Measurements from ENCODE around the gene IMMT.
"Not testable (repeated sequence)": the region's sequence is repeated elsewhere in the genome, so short reads cannot be mapped to it uniquely, and the experiment has no call there.

The IMMT gene

GRCh38 chr2:86226070-86226469, 30.8 kb upstream of the IMMT start:
- DNase-seq (ENCODE audit: low read depth) = no peak

GRCh38 chr2:86225581-86225980, 30.3 kb upstream of the IMMT start:
- DNase-seq (ENCODE audit: low read depth) = peak; percentile 47

GRCh38 chr2:86224645-86225355, 29.5 kb upstream of the IMMT start:
- no peak for DNase-seq (ENCODE audit: low read depth)

GRCh38 chr2:86223927-86224560, 28.8 kb upstream of the IMMT start:
- DNase-seq (ENCODE audit: low read depth) = no peak

GRCh38 chr2:86223140-86223926, 28.1 kb upstream of the IMMT start:
- no peak for DNase-seq (ENCODE audit: low read depth)

- DNase-seq (ENCODE audit: low read depth) = peak; percentile 26
These were observed 25.9 kb upstream of the IMMT start for GRCh38 chr2:86221066-86221684.

GRCh38 chr2:86219896-86220295, 24.6 kb upstream of the IMMT start:
- DNase-seq (ENCODE audit: low read depth) = no peak

- DNase-seq (ENCODE audit: low read depth) = no peak
These were observed 22.9 kb upstream of the IMMT start for GRCh38 chr2:86218124-86218523.

- no peak for DNase-seq (ENCODE audit: low read depth)
These were observed 21.6 kb upstream of the IMMT start for GRCh38 chr2:86216575-86217555.

- DNase-seq (ENCODE audit: low read depth) = no peak
These were observed 19.2 kb upstream of the IMMT start for GRCh38 chr2:86214503-86214832.

GRCh38 chr2:86213699-86214502, 18.6 kb upstream of the IMMT start:
- DNase-seq (ENCODE audit: low read depth) = no peak

- no peak for DNase-seq (ENCODE audit: low read depth)
These were observed 17.8 kb upstream of the IMMT start for GRCh38 chr2:86213056-86213455.

GRCh38 chr2:86211796-86212188, 16.5 kb upstream of the IMMT start:
- DNase-seq (ENCODE audit: low read depth) = no peak

GRCh38 chr2:86211033-86211795, 16.0 kb upstream of the IMMT start:
- no peak for DNase-seq (ENCODE audit: low read depth)

- DNase-seq (ENCODE audit: low read depth) = no peak
These were observed 9.2 kb upstream of the IMMT start for GRCh38 chr2:86204458-86204857.

- no peak for DNase-seq (ENCODE audit: low read depth)
These were observed 8.4 kb upstream of the IMMT start for GRCh38 chr2:86203614-86204013.

GRCh38 chr2:86202702-86203101, 7.4 kb upstream of the IMMT start:
- DNase-seq (ENCODE audit: low read depth) = no peak

- DNase-seq (ENCODE audit: low read depth) = no peak
These were observed 7.1 kb upstream of the IMMT start for GRCh38 chr2:86202336-86202692.

- no peak for DNase-seq (ENCODE audit: low read depth)
These were observed 6.5 kb upstream of the IMMT start for GRCh38 chr2:86201671-86202335.

- DNase-seq (ENCODE audit: low read depth) = not testable (repeated sequence)
These were observed 5.3 kb upstream of the IMMT start for GRCh38 chr2:86200564-86200963.

Data from stimulated activated CD4-positive, alpha-beta T cell treated with anti-CD3 and anti-CD28 coated beads, Interleukin-2, amount 100 ng/mL, for 4 hours (primary cell).